Transverse colon (tissue), 4 donors: ENCODE data around the gene TMCC3. TPM values are rescaled to one million over a fixed set of nuclear protein-coding genes. Genes with fewer than 3 reads are reported as not detected.

Source experiments
- DNase-seq: peaks from one replicate; pipeline ENCODE4 v3.0.0-alpha.2; 2019
- H3K27ac ChIP-seq, 4 donors: fragments of 200-600 bp; sonication (generic); 2 replicates each; pipeline ENCODE4 v1.5.1; 2016 to 2018; ENCODE audit warnings: inconsistent platforms in 4 of 4
- H3K27me3 ChIP-seq: fragments of 200-600 bp; sonication (generic); 2 replicates; pipeline ENCODE4 v1.5.1; 2017; ENCODE audit warnings: inconsistent platforms
- H3K36me3 ChIP-seq, 4 donors: fragments of 200-600 bp; sonication (generic); 2 replicates each; pipeline ENCODE4 v1.5.1; 2017 to 2019; ENCODE audit warnings: inconsistent platforms in 4 of 4
- H3K4me1 ChIP-seq, 4 donors: fragments of 200-600 bp; sonication (generic); 2 replicates each; pipeline ENCODE4 v1.5.1; 2017 to 2020; ENCODE audit warnings: inconsistent platforms in 4 of 4
- H3K4me3 ChIP-seq, 4 donors: fragments of 200-600 bp; sonication (generic); 1 replicate in 1 of 4; 2 replicates in 3 of 4; pipeline versions ENCODE4 v1.5.1 to v1.6.1; 2017 to 2019; ENCODE audit warnings: inconsistent platforms in 4 of 4
- H3K9me3 ChIP-seq, 2 donors: fragments of 200-600 bp; sonication (generic); 2 replicates each; pipeline ENCODE4 v1.5.1; 2017 to 2019; ENCODE audit warnings: inconsistent platforms in 2 of 2
- EP300 ChIP-seq: sonication (generic); formaldehyde crosslinking; IDR thresholded peaks from one replicate; pipeline ENCODE4 v1.6.1; 2017; ENCODE audit warnings: antibody characterized with exemption, low read depth
- POLR2A ChIP-seq: fragments of 450-650 bp; IDR thresholded peaks from one replicate; pipeline ENCODE4 v1.6.1; 2016; ENCODE audit warnings: antibody characterized with exemption, mild to moderate bottlenecking, moderate library complexity
- POLR2AphosphoS5 ChIP-seq, 3 donors: sonication (generic); formaldehyde crosslinking; IDR thresholded peaks; one replicate each; pipeline ENCODE4 v1.6.1; 2016; ENCODE audit warnings: antibody characterized with exemption in 3 of 3
- WGBS, 2 donors: methylation state at CpG; one replicate each; pipeline ENCODE4 v1.1.5; 2018; ENCODE audit warnings: low coverage in 1 of 2; 5-methylcytosine and 5-hydroxymethylcytosine counted together
- in situ Hi-C, 4 donors: fragments of 200-750 bp; cut with MboI; loops; one replicate each; pipeline versions ENCODE4 v1.15.0 to v1.15.1; 2017; ENCODE audit warnings: low sequenced_read_pairs in 3 of 4, low pct_ligation_motif_present in 1 of 4, low pct_unique_long_range_greater_than_20kb in 1 of 4
- intact Hi-C: fragments of 100-400 bp; cut with DNase I; formaldehyde crosslinking; loops from one replicate; pipeline ENCODE4 v1.15.1; 2023; ENCODE audit warnings: low total_unique reads
- total RNA-seq, 4 donors: library from RNA; depleted of rRNA; stranded (reverse); fragments of >200 nt; gene quantifications; one replicate each; pipeline ENCODE4 v1.1.0, GENCODE V29; 2016
- TF ChIP-seq, protein P1 (sequence below), 5 experiments: fragments of 200-600 bp in 3 of 5; fragments of 450-650 bp in 2 of 5; sonication (generic) in 3 of 5; IDR thresholded peaks; 1 replicate in 2 of 5; 2 replicates in 3 of 5; pipeline ENCODE4 v1.5.1; 2016 to 2017; ENCODE audit warnings: antibody characterized with exemption in 5 of 5, inconsistent platforms in 3 of 5, mild to moderate bottlenecking in 2 of 5, moderate library complexity in 1 of 5

TMCC3 gene
- total RNA-seq, 4 donors from 2014 or later, result 6.4 to 79.3 (median 65.9) TPM

DNA sequence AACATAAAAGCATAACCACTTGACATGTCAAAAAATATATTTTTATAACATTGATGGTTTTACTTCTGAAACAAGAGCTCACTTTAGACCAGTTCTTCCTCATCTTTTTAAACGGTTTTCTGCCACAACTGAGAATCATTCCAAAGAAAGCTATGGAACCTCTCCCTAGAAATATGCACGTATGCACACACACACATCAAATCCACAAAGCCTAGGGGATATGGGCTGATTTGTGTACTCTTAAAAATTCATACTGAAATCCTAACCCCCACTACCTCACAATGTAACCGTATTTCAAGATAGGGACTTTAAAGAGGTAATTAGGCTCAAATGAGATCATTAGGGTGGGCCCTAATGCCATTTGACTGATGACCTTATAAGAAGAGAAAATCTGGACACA, 19.3 kb downstream of the TMCC3 start:
- in situ Hi-C loops, result no loop called here

DNA sequence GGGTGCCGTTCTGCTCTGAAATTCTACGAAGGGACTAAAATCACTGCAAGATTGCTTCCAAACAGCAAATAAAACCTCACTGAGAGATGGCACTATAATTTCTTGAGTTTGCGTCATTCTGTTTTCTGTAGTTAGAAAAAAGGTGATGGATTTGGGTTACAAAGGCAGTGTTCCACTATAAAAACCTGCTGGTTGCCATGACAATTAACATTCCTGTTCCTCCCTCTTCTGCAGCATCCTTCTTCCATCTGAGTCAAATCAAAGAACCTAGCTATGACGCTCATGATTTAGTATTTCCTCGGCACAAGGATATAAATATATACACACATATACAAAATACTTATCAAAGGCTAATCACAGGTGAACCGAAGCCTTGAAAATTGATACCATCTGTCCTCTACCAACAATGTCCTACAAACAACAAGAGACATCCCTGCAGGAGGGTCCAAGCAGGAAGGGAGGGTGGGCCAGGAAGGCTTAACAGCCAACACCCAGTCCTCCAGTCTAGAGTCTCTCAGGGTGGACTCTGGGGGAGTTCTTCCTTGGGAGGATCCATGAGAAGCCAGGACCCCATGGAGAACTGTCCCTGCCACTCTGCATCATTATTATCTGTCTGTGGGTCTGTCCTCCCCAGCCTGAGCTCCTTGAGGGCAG, 21.4 kb downstream of the TMCC3 start:
- DNase-seq, result no peak
- Histone ChIP-seq H3K27ac (no peak overlapping the region), H3K36me3 (no peaks in the 10 kb centered on the region), H3K4me1 (no peaks in the 10 kb centered on the region), H3K27me3 (no peaks in the 10 kb centered on the region), H3K9me3 (no peaks in the 10 kb centered on the region), H3K4me3 (no peak overlapping the region)
- intact Hi-C loops, result no loop called here
- in situ Hi-C loops, result no loop called here
- TF ChIP-seq POLR2A, result no peak
- TF ChIP-seq, protein P1, sequence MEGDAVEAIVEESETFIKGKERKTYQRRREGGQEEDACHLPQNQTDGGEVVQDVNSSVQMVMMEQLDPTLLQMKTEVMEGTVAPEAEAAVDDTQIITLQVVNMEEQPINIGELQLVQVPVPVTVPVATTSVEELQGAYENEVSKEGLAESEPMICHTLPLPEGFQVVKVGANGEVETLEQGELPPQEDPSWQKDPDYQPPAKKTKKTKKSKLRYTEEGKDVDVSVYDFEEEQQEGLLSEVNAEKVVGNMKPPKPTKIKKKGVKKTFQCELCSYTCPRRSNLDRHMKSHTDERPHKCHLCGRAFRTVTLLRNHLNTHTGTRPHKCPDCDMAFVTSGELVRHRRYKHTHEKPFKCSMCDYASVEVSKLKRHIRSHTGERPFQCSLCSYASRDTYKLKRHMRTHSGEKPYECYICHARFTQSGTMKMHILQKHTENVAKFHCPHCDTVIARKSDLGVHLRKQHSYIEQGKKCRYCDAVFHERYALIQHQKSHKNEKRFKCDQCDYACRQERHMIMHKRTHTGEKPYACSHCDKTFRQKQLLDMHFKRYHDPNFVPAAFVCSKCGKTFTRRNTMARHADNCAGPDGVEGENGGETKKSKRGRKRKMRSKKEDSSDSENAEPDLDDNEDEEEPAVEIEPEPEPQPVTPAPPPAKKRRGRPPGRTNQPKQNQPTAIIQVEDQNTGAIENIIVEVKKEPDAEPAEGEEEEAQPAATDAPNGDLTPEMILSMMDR (IDR thresholded peaks at IDR 0.05), result no peak
- TF ChIP-seq EP300, result no peak
- no peak for TF ChIP-seq POLR2AphosphoS5 (IDR thresholded peaks at IDR 0.05)
- 90 to 100% methylated on average over 5 to 6 of the region's 6 CpGs for WGBS, 2 donors

More for the DNA sequence above, 19.3 kb downstream of the TMCC3 start:
- Histone ChIP-seq H3K9me3 (no peaks in the 10 kb centered on the region), H3K4me1 (peaks cover 0 to 6% (median 0%) of the 10 kb centered on the region in 4 donors), H3K36me3 (no peaks in the 10 kb centered on the region), H3K27me3 (no peaks in the 10 kb centered on the region), H3K27ac (no peak overlapping the region), H3K4me3 (no peak overlapping the region)
- TF ChIP-seq EP300 (no peak), POLR2AphosphoS5 (IDR thresholded peaks at IDR 0.05) (no peak), POLR2A (no peak)
- TF ChIP-seq, protein P1 (IDR thresholded peaks at IDR 0.05), result no peak
- intact Hi-C loops, result no loop called here
- DNase-seq, result no peak
- WGBS, 2 donors, result 91 to 93% methylated on average over 3 of the region's 3 CpGs

- TF ChIP-seq POLR2A, result no peak
- TF ChIP-seq EP300, result no peak
- no peak for TF ChIP-seq POLR2AphosphoS5 (IDR thresholded peaks at IDR 0.05)
- TF ChIP-seq, protein P1 (IDR thresholded peaks at IDR 0.05), result no peak
- Histone ChIP-seq H3K4me3 (no peak overlapping the region), H3K4me1 (no peaks in the 10 kb centered on the region), H3K9me3 (no peaks in the 10 kb centered on the region), H3K36me3 (no peaks in the 10 kb centered on the region), H3K27ac (no peak overlapping the region), H3K27me3 (no peaks in the 10 kb centered on the region)
- intact Hi-C loops (no loop called here), in situ Hi-C loops (no loop called here)
- 95% methylated on average over 4 of the region's 4 CpGs; no CpG with 5 or more reads in 1 of the 2 donors for WGBS, 2 donors
- no peak for DNase-seq
These were observed 22.0 kb downstream of the TMCC3 start for GRCh38 chr12:94628369-94628768.

- in situ Hi-C loops, result no loop called here
- no peak overlapping the region for H3K27ac ChIP-seq
These were observed 24.8 kb downstream of the TMCC3 start for GRCh38 chr12:94625531-94625930.

More at GRCh38 chr12:94625531-94625930, 24.8 kb downstream of the TMCC3 start:
- H3K36me3 ChIP-seq, result no peaks in the 10 kb centered on the region
- H3K27me3 ChIP-seq, result no peaks in the 10 kb centered on the region
- H3K4me3 ChIP-seq, result no peak overlapping the region
- no peak for TF ChIP-seq POLR2AphosphoS5 (IDR thresholded peaks at IDR 0.05)
- H3K4me1 ChIP-seq, result peaks cover 6 to 26% (median 12%) of the 10 kb centered on the region in 4 donors
- no peaks in the 10 kb centered on the region for H3K9me3 ChIP-seq
- DNase-seq, result no peak
- intact Hi-C loops, result no loop called here
- WGBS, 2 donors, result 94% methylated on average over 6 of the region's 6 CpGs
